ENCODE measurements around the gene FURIN.
"Not testable (repeated sequence)": the region's sequence is repeated elsewhere in the genome, so short reads cannot be mapped to it uniquely, and the experiment has no call there.

The FURIN gene

GRCh38 chr15:90883976-90884718 is 15.8 kb downstream of the FURIN start, which contains the start of gene FES:
Gene FES, plus strand, starts transcription at chr15:90884504. Its CDS starts 542 bp downstream, at chr15:90885046.
- no peak for DNase-seq

DNA sequence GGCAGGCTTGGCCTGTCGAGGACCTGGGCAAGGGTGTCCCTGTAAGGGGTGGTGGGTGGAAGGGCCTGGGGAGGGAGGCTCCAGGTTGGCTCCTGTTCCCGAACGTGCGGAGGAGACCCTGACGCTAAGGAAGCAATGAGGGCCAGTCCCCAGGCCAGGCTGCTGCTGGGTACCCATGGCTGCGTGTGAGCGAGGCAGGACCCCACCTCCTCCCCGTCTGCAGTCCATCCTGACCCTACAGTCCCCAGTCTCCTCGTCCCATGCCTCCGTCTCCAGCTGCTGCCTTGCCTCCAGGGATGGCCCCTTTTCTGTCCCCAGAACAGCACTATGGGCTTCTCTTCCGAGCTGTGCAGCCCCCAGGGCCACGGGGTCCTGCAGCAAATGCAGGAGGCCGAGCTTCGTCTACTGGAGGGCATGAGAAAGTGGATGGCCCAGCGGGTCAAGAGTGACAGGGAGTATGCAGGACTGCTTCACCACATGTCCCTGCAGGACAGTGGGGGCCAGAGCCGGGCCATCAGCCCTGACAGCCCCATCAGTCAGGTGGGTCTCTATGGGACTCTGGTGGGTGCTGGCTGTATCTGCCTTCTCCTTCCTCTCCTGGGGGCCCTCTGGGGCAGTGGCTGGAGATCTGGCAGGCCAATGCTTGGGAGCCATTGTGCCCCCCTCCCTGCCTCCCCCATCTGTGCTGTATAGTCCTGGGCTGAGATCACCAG is 16.5 kb downstream of the FURIN start:
- DNase-seq, result no peak

DNA sequence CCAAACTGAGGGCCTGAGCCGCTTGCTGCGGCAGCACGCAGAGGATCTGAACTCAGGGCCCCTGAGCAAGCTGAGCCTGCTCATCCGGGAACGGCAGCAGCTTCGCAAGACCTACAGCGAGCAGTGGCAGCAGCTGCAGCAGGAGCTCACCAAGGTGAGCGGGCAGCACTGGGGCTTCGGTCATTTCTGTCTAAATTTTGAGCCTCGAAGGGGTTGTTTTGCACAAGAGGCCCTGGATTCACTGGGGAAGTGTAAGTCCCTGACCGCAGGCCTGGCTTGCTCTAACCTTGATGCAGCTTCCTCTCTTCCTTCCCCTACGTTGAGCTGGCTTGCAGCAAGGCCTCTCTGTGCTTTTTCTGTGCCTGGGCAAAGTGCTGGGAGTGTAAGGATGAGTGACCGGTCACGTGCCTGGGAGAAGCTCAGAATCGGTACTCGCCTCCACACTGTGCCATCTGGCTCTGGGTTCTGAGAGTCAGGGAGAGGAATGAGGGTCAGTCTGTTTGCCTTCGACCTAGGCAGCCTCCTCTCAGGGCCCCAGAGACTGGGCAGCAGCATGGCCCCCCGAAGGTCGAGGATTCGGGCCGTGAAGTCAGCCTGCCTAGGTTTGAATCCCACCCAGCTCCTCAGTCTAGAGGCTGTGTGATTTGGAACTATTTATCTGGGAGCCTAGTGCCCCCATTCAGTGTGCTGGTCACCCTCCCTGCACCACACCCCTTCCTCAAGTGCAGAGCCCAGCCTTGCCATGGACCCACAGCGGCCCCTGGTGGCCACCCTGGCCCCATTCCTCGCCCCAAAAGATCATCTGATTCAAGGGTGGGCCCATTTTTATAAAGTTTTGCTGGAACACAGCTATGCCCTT is 17.3 kb downstream of the FURIN start:
- peak; percentile 78 for DNase-seq

DNA sequence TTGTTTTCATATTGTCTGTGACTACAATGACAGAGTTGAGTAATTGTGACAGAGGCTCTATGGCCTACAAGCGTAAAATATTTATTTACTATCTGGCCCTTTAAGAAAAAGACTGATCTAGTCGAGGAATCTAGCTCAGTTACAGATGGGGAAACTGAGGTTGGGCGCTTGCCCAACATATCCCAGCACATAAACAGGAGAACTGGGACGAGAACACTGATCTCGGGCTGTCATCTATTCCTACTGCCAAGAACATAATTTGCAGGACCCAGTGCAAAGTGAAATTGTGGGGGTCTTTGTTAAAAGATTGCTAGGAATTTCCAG is 17.9 kb downstream of the FURIN start:
- no peak for DNase-seq

- no peak for DNase-seq
Measured at GRCh38 chr15:90887037-90887481, 18.7 kb downstream of the FURIN start.

- no peak for DNase-seq
Measured at GRCh38 chr15:90889313-90889730, 20.9 kb downstream of the FURIN start.

DNA sequence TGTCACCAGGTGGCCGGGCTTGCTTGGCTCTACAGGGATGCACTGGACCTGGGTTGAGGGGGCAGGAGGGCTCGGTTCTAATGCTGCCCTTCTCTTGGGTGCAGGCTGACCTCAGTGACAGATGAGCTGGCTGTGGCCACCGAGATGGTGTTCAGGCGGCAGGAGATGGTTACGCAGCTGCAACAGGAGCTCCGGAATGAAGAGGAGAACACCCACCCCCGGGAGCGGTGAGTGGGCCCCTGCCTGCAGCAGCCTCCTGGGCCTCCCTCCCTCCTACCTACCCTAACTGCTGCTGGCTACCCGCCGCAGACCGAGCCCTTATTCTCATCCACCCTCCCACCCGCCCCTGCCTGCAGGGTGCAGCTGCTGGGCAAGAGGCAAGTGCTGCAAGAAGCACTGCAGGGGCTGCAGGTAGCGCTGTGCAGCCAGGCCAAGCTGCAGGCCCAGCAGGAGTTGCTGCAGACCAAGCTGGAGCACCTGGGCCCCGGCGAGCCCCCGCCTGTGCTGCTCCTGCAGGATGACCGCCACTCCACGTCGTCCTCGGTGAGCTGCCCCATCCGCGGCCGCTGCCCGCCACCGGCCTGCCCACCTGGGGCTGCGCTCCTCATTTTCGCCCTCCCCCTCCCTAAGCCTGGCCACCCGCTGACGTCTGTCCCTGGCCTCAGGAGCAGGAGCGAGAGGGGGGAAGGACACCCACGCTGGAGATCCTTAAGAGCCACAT is 21.5 kb downstream of the FURIN start:
- no peak for DNase-seq

DNA sequence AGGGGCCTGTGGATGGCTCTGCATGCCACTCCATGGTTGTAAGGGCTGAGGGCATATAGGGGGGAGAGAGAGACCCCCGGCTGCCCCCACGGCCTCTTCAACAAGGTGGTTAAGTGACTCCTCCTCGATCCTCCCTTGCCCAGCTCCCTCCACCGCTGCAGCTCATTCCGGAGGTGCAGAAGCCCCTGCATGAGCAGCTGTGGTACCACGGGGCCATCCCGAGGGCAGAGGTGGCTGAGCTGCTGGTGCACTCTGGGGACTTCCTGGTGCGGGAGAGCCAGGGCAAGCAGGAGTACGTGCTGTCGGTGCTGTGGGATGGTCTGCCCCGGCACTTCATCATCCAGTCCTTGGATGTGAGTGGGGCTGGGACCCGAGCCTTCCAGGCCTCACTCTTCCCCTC is 22.5 kb downstream of the FURIN start:
- no peak for DNase-seq

DNA sequence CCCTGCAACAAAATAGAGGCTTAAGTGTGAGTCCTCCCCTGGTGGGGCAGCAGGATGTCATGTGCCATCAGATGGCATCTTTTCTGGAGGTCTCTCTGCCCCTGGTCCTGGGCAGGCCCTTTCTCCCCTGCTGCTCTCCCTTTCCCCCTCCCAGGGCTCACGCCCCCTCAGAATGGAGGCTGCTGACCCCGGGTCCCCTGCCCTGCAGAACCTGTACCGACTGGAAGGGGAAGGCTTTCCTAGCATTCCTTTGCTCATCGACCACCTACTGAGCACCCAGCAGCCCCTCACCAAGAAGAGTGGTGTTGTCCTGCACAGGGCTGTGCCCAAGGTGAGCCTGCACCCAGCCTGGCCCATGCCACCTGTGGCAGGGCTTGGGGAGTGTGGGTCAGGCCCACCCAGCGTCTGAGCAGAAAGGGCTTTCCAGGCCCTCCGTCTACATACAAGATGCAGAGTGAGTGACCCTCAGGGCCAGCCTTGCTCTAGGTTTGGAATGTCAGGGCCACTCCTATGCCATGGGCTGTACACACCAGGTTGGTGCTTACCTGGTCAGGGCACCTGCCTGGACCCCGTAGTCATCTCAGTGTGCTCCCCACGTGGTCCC is 23.1 kb downstream of the FURIN start:
- DNase-seq, result no peak

DNA sequence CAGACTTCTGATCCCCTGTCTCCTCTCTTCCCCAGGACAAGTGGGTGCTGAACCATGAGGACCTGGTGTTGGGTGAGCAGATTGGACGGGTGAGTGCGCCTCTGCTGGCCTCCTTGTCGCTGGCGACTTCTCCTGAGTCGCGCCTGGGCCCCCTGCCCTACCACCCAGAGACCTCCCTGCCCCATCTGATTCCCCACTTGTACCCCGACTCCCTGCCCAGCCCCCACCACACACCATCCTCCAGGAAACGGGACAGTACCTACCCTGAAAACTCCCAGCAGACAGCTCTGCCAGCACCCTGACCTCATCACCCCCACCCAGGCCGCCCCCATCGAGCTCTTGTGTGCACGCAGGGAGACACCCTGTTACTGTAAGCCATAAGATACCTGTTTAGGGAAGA is 23.6 kb downstream of the FURIN start:
- no peak for DNase-seq

DNA sequence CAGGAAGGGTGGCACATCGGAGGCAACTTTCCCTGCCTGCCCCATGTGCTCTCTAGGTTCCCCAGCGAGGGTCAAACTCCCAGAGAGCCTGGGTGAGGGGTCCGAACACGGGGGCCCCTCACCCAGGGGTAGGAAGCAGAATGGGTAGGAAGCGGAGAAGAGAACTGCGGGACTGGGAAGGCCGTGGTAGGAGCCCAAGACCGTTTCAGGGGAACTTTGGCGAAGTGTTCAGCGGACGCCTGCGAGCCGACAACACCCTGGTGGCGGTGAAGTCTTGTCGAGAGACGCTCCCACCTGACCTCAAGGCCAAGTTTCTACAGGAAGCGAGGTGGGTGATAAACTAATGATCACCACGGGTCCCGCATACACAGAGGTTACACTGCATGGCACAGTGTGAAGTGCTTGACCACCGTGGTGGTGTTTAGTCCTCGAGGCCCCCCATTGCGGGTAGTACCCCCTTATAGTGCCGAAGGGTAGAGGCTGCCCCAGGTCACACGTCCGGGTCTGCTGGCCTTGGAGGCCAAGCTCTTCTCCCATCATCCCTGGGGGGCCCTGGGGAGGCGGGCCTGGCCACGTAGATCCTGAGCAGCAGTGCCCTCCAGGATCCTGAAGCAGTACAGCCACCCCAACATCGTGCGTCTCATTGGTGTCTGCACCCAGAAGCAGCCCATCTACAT is 24.2 kb downstream of the FURIN start:
- DNase-seq, result no peak

DNA sequence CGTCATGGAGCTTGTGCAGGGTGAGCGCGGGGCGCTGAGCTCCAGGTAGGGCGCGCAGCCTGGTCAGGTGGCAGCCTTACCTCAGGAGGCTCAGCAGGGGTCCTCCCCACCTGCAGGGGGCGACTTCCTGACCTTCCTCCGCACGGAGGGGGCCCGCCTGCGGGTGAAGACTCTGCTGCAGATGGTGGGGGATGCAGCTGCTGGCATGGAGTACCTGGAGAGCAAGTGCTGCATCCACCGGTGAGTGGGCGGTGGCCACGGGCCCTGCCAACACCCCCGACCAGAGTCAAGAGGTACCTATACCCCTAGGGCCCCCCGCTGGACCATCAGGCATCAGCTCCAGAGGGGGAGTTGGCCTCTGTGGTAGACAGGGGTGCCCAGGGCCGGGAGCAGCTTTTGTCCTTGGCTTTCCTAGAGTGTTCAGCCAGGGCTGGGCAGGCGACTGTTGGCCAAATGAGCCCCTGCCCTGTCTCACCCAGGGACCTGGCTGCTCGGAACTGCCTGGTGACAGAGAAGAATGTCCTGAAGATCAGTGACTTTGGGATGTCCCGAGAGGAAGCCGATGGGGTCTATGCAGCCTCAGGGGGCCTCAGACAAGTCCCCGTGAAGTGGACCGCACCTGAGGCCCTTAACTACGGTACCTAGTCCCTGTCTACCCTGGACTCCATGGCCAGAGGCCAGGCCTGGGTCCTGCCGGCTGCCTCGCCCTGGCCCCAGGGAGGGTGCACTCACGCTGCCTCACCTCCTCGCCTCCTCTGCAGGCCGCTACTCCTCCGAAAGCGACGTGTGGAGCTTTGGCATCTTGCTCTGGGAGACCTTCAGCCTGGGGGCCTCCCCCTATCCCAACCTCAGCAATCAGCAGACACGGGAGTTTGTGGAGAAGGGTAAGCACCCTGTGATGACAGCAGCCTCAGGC is 25.0 kb downstream of the FURIN start:
- DNase-seq, result no peak

DNA sequence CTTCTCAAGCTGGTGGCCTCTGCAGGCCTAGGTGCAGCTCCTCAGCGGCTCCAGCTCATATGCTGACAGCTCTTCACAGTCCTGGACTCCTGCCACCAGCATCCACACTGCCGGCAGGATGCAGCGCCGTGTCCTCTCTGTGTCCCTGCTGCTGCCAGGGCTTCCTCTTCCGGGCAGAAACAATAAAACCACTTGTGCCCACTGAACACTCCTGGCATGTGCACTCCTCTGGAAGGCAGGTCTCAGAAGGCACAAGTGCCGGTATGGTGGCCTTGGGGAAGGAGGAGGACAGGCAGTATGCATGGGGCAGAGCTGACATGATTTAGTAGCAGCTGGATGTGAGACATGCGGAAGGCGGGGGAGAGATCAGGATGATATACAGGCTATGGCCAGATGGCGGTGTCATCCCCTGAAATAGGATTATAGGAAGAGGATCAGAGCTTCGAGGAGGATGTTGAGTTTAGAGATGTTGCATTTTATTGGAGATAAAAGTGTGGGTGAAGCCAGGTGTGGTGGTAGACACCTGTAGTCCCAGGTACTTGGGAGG is 27.3 kb downstream of the FURIN start:
- DNase-seq, result no peak

DNA sequence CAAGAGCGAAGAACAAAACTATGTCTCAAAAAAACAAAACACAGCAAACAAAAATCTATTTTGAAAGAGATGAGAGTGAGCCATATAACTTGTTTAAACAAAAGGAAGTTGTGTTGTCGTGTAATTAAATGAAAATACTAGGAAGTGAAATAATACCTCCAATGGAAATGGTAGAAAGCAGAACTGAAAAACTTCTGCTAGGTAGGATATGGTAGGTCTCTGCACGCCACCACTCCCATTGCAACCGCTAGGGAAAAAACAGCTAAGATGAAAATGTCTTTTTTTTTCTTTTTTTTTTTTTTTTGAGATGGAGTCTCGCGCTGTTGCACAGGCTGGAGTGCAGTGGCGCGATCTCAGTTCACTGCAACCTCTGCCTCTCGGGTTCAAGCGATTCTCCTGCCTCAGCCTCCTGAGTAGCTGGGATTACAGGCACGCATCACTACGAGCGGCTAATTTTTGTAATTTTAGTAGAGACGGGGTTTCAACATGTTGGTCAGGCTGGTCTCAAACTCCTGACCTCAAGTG is 28.8 kb downstream of the FURIN start:
- DNase-seq, result not testable (repeated sequence)

DNA sequence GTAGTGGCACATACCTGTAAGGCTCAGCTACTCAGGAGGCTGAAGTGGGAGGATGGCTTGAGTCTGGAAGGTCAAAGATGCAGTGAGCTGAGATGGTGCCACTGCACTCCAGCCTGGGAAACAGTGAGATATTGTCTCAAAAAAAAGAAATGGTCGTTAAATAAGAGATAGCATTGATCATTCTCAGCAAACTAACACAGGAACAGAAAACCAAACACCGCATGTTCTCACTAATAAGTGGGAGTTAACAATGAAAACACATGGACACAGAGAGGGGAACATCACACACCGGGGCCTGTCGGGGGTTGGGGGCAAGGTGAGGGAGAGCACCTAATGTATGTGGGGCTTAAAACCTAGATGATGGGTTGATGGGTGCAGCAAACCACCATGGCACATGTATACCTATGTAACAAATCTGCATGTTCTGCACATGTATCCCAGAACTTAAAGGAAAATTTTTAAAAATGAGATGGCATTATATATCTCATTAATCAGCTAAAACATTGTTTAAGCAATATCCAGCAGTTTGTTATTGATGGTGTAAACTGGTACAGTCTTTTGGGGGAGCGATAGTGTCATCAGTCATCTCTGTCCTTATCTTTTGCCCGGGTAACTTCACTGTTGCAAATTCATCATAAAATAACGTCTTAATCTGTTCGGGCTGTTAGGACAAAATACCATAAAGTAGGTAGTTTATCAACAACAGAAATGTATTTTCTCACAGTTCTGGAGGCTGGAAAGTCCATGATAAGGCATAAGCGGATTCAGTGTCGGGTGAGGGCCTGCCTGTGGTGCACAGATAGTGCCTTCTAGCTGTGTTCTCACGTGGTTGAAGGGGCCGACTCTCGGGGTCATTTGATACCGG is 33.0 kb downstream of the FURIN start:
- DNase-seq, result no peak

- peak; percentile 54 for DNase-seq
Measured at GRCh38 chr15:90902040-90902839, 33.9 kb downstream of the FURIN start.

- peak; percentile 54 for DNase-seq
Measured at GRCh38 chr15:90902840-90903732, 34.7 kb downstream of the FURIN start, which contains the start of gene MAN2A2. Gene MAN2A2, plus strand, starts transcription at chr15:90903302. Its CDS starts 906 bp downstream, at chr15:90904208.

Data from T-helper 9 cell (primary cell).